ENCODE results near the gene CRYGS. TPM values are rescaled to one million over a fixed set of nuclear protein-coding genes. Genes with fewer than 3 reads are reported as not detected.
"Not testable (repeated sequence)": the region's sequence is repeated elsewhere in the genome, so short reads cannot be mapped to it uniquely, and the experiment has no call there.

Gene CRYGS
- total RNA-seq, 1 donor from 2014 or later, result 1.6 TPM

GRCh38 chr3:186564586-186564985 lies 20.4 kb upstream of the CRYGS start:
- FAIRE-seq, result no peak

GRCh38 chr3:186552408-186553031 lies 8.3 kb upstream of the CRYGS start:
- DNase-seq (ENCODE audit: low spot score in 2 of 2) (no peak), FAIRE-seq (no peak)

More at GRCh38 chr3:186564586-186564985, 20.4 kb upstream of the CRYGS start:
- no peak for DNase-seq (ENCODE audit: low spot score in 2 of 2)

GRCh38 chr3:186551387-186551786 lies 7.2 kb upstream of the CRYGS start:
- DNase-seq (ENCODE audit: low spot score in 2 of 2) (no peak), FAIRE-seq (no peak)

- FAIRE-seq (no peak), DNase-seq (ENCODE audit: low spot score in 2 of 2) (no peak)
These were observed 5.3 kb upstream of the CRYGS start for GRCh38 chr3:186549497-186549896.

GRCh38 chr3:186540835-186541226 lies 3.3 kb downstream of the CRYGS start:
- FAIRE-seq, result no peak
- no peak for DNase-seq (ENCODE audit: low spot score in 2 of 2)

- DNase-seq (ENCODE audit: low spot score in 2 of 2) (peak; percentile 41 to 49), FAIRE-seq (peak; percentile 64)
These were observed 3.9 kb downstream of the CRYGS start for GRCh38 chr3:186540221-186540834.

GRCh38 chr3:186538779-186539178 lies 5.4 kb downstream of the CRYGS start:
- FAIRE-seq, result no peak
- DNase-seq (ENCODE audit: low spot score in 2 of 2), result no peak

GRCh38 chr3:186536883-186537844 lies 7.0 kb downstream of the CRYGS start:
- DNase-seq (ENCODE audit: low spot score in 2 of 2) (no peak), FAIRE-seq (no peak)

GRCh38 chr3:186534113-186534669 lies 10.0 kb downstream of the CRYGS start:
- no peak for FAIRE-seq
- DNase-seq (ENCODE audit: low spot score in 2 of 2), result no peak

- FAIRE-seq (no peak), DNase-seq (ENCODE audit: low spot score in 2 of 2) (no peak)
These were observed 11.5 kb downstream of the CRYGS start for GRCh38 chr3:186532598-186533072.

GRCh38 chr3:186531694-186532093 lies 12.5 kb downstream of the CRYGS start:
- FAIRE-seq; DNase-seq (ENCODE audit: low spot score in 2 of 2): not testable (repeated sequence)

GRCh38 chr3:186530415-186530814 lies 13.8 kb downstream of the CRYGS start:
- DNase-seq (ENCODE audit: low spot score in 2 of 2) (no peak), FAIRE-seq (no peak)

- no peak for DNase-seq (ENCODE audit: low spot score in 2 of 2)
- FAIRE-seq, result no peak
These were observed 14.8 kb downstream of the CRYGS start for GRCh38 chr3:186529201-186529999.

- no peak for FAIRE-seq
- DNase-seq (ENCODE audit: low spot score in 2 of 2), result no peak
These were observed 17.9 kb downstream of the CRYGS start for GRCh38 chr3:186526256-186526606.

- DNase-seq (ENCODE audit: low spot score in 2 of 2) (no peak), FAIRE-seq (no peak)
These were observed 18.6 kb downstream of the CRYGS start for GRCh38 chr3:186525369-186526255.

GRCh38 chr3:186524616-186525015 lies 19.6 kb downstream of the CRYGS start:
- FAIRE-seq (no peak), DNase-seq (ENCODE audit: low spot score in 2 of 2) (no peak)

GRCh38 chr3:186523434-186523833 lies 20.7 kb downstream of the CRYGS start:
- FAIRE-seq, result no peak
- DNase-seq (ENCODE audit: low spot score in 2 of 2), result no peak

GRCh38 chr3:186523022-186523421 lies 21.2 kb downstream of the CRYGS start:
- DNase-seq (ENCODE audit: low spot score in 2 of 2) (no peak), FAIRE-seq (no peak)
